ENCODE data around the gene CBX5.

Gene CBX5

DNA sequence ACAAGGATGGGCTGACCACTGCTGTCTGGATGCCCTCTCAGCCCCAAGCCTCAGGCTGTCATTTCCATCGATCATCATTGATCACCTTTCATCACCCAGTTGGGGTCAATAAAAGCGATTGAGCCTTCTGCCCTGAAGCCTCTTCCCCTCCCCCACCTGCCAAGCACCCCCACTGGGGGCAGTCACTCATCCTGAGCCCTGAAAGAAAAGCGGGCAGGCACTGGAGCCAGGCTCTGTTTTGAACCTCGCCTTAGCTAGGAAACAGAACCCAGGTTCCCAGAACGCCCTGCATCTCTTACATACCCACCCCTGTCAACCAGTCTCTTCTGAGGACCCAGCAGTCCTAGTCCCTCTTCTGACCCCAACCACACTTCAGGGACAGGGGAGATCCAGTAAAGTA, 96.9 kb downstream of the CBX5 start:
- peaks cover 13% of the 10 kb centered on the region for H3K27me3 Mint-ChIP-seq (ENCODE audit: low read depth, poor library complexity)
- no peak overlapping the region for H3K27ac Mint-ChIP-seq
- H3K9me3 Mint-ChIP-seq = no peaks in the 10 kb centered on the region
- H3K36me3 Mint-ChIP-seq (ENCODE audit: low read depth) = peaks cover 15% of the 10 kb centered on the region
- no peak for DNase-seq
- TF ChIP-seq, protein P1, sequence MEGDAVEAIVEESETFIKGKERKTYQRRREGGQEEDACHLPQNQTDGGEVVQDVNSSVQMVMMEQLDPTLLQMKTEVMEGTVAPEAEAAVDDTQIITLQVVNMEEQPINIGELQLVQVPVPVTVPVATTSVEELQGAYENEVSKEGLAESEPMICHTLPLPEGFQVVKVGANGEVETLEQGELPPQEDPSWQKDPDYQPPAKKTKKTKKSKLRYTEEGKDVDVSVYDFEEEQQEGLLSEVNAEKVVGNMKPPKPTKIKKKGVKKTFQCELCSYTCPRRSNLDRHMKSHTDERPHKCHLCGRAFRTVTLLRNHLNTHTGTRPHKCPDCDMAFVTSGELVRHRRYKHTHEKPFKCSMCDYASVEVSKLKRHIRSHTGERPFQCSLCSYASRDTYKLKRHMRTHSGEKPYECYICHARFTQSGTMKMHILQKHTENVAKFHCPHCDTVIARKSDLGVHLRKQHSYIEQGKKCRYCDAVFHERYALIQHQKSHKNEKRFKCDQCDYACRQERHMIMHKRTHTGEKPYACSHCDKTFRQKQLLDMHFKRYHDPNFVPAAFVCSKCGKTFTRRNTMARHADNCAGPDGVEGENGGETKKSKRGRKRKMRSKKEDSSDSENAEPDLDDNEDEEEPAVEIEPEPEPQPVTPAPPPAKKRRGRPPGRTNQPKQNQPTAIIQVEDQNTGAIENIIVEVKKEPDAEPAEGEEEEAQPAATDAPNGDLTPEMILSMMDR (IDR thresholded peaks at IDR 0.05) = no peak
- peaks cover 27% of the 10 kb centered on the region for H3K4me1 Mint-ChIP-seq
- no peak overlapping the region for H3K4me3 Mint-ChIP-seq

DNA sequence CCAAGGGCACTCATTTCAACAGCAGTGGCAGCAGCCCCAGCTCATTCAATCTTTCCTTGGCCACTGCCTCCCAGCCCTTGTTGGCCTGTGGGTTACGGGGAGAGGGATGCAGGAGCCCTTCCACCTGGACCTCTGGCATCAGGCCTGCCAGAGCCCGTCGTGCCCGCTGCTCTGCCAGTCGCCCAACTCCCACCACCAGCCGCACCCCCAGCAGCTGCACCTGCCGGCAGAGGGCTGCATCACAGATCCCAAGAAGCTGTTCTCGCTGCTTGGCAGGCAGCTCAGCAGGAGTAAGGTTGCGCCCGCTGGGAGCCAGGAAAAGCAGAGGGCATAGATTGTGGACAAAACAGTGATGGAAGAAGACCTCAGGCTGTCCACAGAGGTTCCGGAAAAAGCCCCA, 97.8 kb downstream of the CBX5 start:
- DNase-seq = no peak
- no peaks in the 10 kb centered on the region for H3K9me3 Mint-ChIP-seq
- no peak overlapping the region for H3K27ac Mint-ChIP-seq
- peaks cover 13% of the 10 kb centered on the region for H3K27me3 Mint-ChIP-seq (ENCODE audit: low read depth, poor library complexity)
- H3K4me3 Mint-ChIP-seq = no peak overlapping the region
- H3K36me3 Mint-ChIP-seq (ENCODE audit: low read depth) = peaks cover 14% of the 10 kb centered on the region
- TF ChIP-seq, protein P1 (IDR thresholded peaks at IDR 0.05) = no peak
- H3K4me1 Mint-ChIP-seq = peaks cover 21% of the 10 kb centered on the region
